Measurements from ENCODE around the gene RALGAPA2.

DNA sequence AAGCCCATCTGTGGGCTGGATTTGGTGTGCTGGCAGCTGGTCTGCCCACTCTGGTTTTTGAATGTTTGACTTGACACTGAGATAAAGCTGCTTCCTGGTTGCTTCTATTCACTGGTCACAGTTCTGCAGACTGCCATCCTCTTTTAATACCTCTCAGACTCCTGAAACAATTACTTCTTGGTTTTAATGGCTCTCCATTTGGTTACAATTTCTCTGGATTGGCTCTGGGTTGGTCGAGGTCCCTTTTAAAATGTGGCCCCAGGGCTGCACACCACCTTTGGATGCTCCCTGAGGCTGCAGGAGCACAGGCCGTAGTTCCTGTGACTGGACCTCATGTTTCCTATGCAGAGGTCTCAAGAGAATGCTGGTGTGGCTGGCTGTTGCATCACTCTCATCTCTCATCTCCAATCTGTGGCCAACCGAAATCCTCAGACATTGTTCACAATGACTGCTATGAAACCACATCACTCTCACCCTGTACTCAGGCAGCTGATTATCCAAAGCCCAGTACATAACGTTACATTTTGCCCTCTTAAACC, 246.0 kb downstream of the RALGAPA2 start:
- TF ChIP-seq, protein P1, sequence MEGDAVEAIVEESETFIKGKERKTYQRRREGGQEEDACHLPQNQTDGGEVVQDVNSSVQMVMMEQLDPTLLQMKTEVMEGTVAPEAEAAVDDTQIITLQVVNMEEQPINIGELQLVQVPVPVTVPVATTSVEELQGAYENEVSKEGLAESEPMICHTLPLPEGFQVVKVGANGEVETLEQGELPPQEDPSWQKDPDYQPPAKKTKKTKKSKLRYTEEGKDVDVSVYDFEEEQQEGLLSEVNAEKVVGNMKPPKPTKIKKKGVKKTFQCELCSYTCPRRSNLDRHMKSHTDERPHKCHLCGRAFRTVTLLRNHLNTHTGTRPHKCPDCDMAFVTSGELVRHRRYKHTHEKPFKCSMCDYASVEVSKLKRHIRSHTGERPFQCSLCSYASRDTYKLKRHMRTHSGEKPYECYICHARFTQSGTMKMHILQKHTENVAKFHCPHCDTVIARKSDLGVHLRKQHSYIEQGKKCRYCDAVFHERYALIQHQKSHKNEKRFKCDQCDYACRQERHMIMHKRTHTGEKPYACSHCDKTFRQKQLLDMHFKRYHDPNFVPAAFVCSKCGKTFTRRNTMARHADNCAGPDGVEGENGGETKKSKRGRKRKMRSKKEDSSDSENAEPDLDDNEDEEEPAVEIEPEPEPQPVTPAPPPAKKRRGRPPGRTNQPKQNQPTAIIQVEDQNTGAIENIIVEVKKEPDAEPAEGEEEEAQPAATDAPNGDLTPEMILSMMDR (IDR thresholded peaks at IDR 0.05) = no peak
- no peak for TF ChIP-seq EP300 (IDR thresholded peaks at IDR 0.05)

All from ovary (tissue), 3 donors.